Measurements from ENCODE around the gene CHST14. TPM values are rescaled to one million over a fixed set of nuclear protein-coding genes. Genes with fewer than 3 reads are reported as not detected.

CHST14 gene
- total RNA-seq, 1 donor from 2014 or later, result 3.9 TPM

DNA sequence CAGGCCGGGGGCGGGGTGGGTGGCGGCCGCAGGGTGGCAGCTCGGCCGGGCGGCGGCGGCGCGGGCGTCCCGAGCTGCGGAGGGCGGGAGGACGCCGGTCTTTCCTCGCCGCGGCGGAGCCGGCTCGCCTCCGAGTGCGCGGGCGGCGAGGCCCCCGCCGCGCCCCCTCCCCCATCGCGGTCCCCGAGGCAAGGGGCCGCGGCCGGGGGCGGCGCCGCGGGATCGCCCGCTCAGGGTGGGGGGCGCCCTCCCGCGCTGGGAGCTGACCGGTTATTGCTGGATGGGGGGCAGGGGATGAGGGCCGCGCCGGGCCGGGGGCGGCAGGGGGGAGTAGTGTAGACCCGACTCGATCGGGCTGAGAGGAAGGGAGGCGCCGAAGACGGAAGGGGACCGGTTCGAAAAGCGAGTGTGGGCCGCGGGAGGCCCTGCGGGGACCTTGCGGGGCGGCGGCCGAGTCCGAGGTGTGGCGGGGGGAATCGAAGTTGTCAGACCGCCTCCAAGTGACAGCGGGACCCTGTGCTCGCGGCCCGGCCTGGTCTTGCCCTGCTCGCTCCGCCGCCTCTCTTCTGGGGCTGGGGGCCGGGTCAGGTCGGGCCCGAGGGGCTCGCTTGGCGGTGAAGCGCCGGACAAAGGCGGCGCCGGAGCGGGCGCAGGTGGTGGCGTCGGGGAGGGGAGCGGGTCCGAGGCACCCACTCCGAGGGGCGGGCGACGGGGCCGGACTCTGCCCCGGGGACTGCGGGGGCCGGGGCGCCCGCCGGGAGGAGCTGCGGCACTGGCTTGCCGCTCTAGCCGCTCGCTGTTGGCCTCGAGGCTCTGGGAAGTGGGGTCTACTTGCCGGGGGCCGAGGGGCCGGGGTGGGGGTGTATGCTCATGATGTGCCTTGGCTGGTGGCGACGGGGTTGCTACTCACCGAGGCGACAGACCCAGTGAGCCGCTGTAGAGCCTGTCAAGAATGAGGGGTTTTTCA is 28.9 kb upstream of the CHST14 start:
- no peaks in the 10 kb centered on the region for H3K36me3 Mint-ChIP-seq (ENCODE audit: unreplicated experiment)
- peak; percentile 65 for DNase-seq
- peaks cover 5% of the 10 kb centered on the region for H3K27me3 Mint-ChIP-seq (ENCODE audit: unreplicated experiment)
- TF ChIP-seq, protein P1, sequence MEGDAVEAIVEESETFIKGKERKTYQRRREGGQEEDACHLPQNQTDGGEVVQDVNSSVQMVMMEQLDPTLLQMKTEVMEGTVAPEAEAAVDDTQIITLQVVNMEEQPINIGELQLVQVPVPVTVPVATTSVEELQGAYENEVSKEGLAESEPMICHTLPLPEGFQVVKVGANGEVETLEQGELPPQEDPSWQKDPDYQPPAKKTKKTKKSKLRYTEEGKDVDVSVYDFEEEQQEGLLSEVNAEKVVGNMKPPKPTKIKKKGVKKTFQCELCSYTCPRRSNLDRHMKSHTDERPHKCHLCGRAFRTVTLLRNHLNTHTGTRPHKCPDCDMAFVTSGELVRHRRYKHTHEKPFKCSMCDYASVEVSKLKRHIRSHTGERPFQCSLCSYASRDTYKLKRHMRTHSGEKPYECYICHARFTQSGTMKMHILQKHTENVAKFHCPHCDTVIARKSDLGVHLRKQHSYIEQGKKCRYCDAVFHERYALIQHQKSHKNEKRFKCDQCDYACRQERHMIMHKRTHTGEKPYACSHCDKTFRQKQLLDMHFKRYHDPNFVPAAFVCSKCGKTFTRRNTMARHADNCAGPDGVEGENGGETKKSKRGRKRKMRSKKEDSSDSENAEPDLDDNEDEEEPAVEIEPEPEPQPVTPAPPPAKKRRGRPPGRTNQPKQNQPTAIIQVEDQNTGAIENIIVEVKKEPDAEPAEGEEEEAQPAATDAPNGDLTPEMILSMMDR (IDR thresholded peaks at IDR 0.05; ENCODE audit: partially characterized antibody, unreplicated experiment), result no peak
- peak overlapping the region; percentile 91 for H3K4me3 Mint-ChIP-seq (ENCODE audit: unreplicated experiment)
- H3K4me1 Mint-ChIP-seq (ENCODE audit: low read depth, unreplicated experiment), result peaks cover 31% of the 10 kb centered on the region
- H3K9me3 Mint-ChIP-seq (ENCODE audit: unreplicated experiment), result peaks cover 10% of the 10 kb centered on the region
- peak overlapping the region; percentile 76 for H3K27ac Mint-ChIP-seq (ENCODE audit: unreplicated experiment)

- TF ChIP-seq, protein P1 (IDR thresholded peaks at IDR 0.05; ENCODE audit: partially characterized antibody, unreplicated experiment), result no peak
- peaks cover 10% of the 10 kb centered on the region for H3K9me3 Mint-ChIP-seq (ENCODE audit: unreplicated experiment)
Observed at GRCh38 chr15:40443255-40443654, 27.5 kb upstream of the CHST14 start.

GRCh38 chr15:40443846-40444245 is 26.9 kb upstream of the CHST14 start:
- TF ChIP-seq, protein P1 (IDR thresholded peaks at IDR 0.05; ENCODE audit: partially characterized antibody, unreplicated experiment), result no peak
- no peak overlapping the region for H3K27ac Mint-ChIP-seq (ENCODE audit: unreplicated experiment)
- peaks cover 5% of the 10 kb centered on the region for H3K27me3 Mint-ChIP-seq (ENCODE audit: unreplicated experiment)
- no peak for DNase-seq
- H3K36me3 Mint-ChIP-seq (ENCODE audit: unreplicated experiment), result no peaks in the 10 kb centered on the region
- peak overlapping the region; percentile 91 for H3K4me3 Mint-ChIP-seq (ENCODE audit: unreplicated experiment)
- peaks cover 24% of the 10 kb centered on the region for H3K4me1 Mint-ChIP-seq (ENCODE audit: low read depth, unreplicated experiment)
- H3K9me3 Mint-ChIP-seq (ENCODE audit: unreplicated experiment), result peaks cover 10% of the 10 kb centered on the region

More at GRCh38 chr15:40443255-40443654, 27.5 kb upstream of the CHST14 start:
- Mint-ChIP-seq H3K36me3 (ENCODE audit: unreplicated experiment) (no peaks in the 10 kb centered on the region), H3K4me3 (ENCODE audit: unreplicated experiment) (peak overlapping the region; percentile 91), H3K4me1 (ENCODE audit: low read depth, unreplicated experiment) (peaks cover 24% of the 10 kb centered on the region), H3K27ac (ENCODE audit: unreplicated experiment) (no peak overlapping the region), H3K27me3 (ENCODE audit: unreplicated experiment) (peaks cover 5% of the 10 kb centered on the region)
- no peak for DNase-seq

- H3K4me3 Mint-ChIP-seq (ENCODE audit: unreplicated experiment), result peak overlapping the region; percentile 43
- peaks cover 22% of the 10 kb centered on the region for H3K4me1 Mint-ChIP-seq (ENCODE audit: low read depth, unreplicated experiment)
- no peaks in the 10 kb centered on the region for H3K36me3 Mint-ChIP-seq (ENCODE audit: unreplicated experiment)
- H3K27ac Mint-ChIP-seq (ENCODE audit: unreplicated experiment), result no peak overlapping the region
- DNase-seq, result no peak
- TF ChIP-seq, protein P1 (IDR thresholded peaks at IDR 0.05; ENCODE audit: partially characterized antibody, unreplicated experiment), result no peak
- peaks cover 5% of the 10 kb centered on the region for H3K27me3 Mint-ChIP-seq (ENCODE audit: unreplicated experiment)
- H3K9me3 Mint-ChIP-seq (ENCODE audit: unreplicated experiment), result peaks cover 8% of the 10 kb centered on the region
Observed at GRCh38 chr15:40444736-40445135, 26.0 kb upstream of the CHST14 start.

DNA sequence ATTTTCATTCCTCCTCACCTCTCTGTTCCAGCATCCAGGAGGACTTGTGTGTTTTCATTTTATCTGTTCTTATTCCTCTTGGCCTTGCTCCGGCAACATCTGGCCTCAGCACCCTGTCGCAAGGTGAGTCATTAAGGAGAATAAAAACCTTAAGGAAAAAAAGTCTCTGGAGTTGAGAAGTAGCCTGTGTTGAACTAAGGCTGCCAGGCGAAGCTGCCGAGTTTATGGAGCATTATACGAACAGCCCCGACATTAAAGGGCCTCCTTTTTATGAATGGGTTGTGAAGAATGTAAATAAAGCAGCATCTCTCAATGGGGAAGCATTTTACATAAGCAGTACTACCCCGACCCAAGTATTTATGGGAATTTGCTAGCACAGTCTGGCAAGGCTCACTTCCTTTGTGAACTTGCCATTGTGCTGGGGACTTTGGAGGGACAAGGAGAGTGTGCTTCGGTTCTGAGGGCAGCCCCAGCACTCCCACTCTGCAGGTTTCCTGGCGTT is 25.3 kb upstream of the CHST14 start:
- no peak for DNase-seq
- H3K27me3 Mint-ChIP-seq (ENCODE audit: unreplicated experiment), result peaks cover 5% of the 10 kb centered on the region
- H3K9me3 Mint-ChIP-seq (ENCODE audit: unreplicated experiment), result peaks cover 6% of the 10 kb centered on the region
- TF ChIP-seq, protein P1 (IDR thresholded peaks at IDR 0.05; ENCODE audit: partially characterized antibody, unreplicated experiment), result no peak
- no peak overlapping the region for H3K27ac Mint-ChIP-seq (ENCODE audit: unreplicated experiment)
- H3K4me3 Mint-ChIP-seq (ENCODE audit: unreplicated experiment), result no peak overlapping the region
- H3K4me1 Mint-ChIP-seq (ENCODE audit: low read depth, unreplicated experiment), result peaks cover 22% of the 10 kb centered on the region
- no peaks in the 10 kb centered on the region for H3K36me3 Mint-ChIP-seq (ENCODE audit: unreplicated experiment)
